Islet of Langerhans (tissue), 1 donor: ENCODE measurements around the gene THPO.

Experiments used
- FAIRE-seq: peaks from one replicate; lab custom pipeline; 2011; peaks lifted over from hg19 to GRCh38; lab: Jason Lieb, UNC

The THPO gene

DNA sequence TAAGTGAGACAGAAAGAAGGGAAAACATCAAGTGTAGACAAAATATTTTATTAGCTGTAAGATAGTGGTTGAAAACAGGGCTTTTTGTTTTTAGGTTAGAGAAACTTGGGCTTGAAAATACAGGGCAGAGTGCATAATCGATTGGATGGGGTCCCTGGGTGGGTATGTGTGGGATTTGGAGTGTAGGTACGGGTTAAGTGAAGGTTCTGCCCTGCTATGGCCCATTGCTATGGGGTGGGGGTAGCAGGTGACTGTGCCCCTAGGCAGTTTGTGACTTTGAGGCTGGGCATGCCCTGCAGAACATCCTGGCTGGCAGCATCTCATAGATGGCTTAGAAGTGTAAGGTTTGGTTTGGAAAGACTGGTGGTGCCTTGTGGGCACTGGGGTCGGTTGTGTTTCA is 44.3 kb downstream of the THPO start:
- no peak for FAIRE-seq

DNA sequence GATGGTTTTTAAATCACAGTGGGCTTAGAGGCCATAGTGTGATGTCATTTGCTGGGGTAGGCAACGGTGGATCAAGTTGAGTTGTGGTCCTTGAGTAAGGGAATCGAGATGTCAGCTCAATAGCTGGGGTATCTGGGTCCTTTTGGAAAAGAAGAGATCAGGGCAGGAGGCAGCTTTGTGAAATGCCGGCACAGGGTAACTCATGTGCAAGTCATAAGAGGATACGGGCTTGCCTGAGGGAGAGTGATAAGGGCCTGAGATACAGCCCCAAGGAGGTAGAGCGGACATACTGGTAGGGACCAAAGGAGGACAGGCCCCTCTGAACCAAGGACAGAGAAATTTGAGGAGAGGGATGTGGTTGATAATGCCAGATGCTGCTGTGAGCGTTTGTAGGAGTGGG is 44.8 kb downstream of the THPO start:
- no peak for FAIRE-seq

DNA sequence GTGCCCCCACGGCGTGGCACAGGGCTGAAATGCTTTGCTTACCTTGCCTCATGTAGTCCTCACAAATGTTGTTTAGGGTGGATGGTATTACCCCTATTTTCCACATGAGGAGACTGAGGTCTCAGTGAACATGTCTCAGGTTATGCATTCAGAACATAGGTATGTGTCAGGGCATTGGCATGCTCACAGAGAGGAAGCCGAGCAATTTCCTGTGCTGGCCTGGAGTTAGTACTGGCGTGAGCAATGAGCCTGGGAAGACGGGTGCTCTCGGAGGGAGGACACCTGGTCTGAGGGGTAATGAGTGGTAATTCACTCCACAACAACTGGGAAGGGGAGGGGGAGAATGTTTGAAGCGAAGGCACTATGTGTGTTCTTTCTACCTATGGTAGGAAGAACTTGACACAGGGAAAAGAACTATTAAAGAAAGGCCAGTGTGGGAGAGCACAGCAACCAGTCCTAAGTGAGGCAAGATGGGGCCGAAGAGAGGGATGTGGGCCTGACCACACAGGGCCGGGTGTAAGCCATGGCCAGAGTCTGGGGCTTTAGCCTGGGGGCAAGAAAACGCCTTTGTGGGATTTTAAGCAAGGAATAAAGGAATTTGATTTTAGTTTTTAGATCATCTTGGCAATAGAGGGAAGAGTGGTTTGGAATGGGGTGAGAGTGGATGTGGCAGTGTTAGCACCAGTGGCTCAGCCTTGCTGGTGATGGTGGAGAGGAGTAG is 45.5 kb downstream of the THPO start:
- no peak for FAIRE-seq

DNA sequence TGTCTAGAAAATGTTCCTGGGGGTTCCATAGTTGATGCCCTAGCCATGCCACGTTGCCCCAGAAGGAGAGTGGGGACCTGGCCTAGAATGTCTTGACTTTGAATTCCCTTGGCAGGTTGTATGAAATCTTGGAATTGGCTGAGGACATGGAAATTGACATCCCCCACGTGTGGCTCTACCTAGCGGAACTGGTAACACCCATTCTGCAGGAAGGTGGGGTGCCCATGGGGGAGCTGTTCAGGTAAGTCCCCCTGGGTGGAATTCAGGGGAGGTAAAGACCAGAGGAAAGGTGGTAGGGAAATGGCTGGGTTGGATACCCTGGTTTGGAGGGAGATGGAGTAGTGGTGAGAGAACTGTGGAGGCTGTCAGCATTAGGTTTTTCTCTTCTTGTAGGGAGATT is 49.5 kb downstream of the THPO start:
- FAIRE-seq: no peak

DNA sequence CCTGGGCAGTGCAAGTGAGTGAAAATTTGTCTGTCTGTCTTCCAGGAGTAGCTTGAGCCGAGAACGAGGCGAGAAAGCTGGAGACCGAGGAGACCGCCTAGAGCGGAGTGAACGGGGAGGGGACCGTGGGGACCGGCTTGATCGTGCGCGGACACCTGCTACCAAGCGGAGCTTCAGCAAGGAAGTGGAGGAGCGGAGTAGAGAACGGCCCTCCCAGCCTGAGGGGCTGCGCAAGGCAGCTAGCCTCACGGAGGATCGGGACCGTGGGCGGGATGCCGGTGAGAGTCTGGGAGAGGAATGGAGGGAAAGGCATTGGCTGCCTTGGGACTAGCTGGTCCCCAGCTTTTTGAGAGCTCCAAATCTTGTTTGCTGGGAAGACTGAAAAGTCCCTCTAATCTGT is 50.8 kb downstream of the THPO start:
- FAIRE-seq: no peak

DNA sequence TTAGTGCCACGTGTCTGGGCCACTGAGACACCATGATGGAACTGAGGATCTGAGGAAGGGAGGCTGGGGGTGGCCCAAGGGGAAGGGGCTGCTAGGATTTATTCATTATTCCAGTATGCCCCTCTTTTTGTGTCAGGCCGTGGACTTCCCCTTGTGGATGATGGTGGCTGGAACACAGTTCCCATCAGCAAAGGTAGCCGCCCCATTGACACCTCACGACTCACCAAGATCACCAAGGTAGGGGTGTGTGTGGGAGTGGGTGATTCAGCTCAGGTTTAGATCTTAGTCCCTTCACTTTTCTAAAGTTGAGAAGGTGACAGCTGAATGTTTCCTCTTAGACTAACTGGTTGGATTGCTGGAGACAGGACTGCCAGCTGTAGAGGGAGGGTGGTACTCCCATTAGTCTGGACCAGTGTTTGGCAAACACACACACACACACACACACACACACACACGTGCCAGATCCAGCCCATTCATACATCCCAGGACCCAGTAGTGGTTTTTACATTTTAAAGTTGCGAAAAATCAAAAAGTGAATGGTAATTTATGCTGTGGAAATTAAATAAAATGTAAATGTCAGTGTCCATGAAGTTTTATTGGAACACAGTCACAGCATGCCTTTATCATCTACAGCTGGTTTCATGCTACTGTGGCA is 52.2 kb downstream of the THPO start:
- no peak for FAIRE-seq

DNA sequence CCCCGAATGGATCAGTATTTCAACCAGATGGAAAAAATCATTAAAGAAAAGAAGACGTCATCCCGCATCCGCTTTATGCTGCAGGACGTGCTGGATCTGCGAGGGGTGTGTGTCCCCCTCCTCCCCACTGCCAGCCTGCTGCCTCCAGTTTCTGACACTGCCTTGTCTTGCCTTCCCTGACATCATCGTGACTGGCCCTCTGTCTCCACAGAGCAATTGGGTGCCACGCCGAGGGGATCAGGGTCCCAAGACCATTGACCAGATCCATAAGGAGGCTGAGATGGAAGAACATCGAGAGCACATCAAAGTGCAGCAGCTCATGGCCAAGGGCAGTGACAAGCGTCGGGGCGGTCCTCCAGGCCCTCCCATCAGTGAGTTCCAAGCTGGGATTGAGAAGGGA is 52.7 kb downstream of the THPO start:
- no peak for FAIRE-seq

DNA sequence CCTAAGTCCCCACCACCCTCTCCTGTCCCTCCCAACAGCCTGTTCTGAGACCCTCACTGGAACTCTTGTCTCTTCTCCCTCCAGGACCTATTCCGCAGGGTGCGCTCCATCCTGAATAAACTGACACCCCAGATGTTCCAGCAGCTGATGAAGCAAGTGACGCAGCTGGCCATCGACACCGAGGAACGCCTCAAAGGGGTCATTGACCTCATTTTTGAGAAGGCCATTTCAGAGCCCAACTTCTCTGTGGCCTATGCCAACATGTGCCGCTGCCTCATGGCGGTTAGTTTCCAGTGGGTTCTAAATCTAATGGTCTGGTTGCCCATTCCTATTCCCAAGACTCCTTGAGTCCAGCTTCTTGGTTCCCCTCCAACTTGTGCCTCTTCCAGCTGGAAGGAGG is 54.3 kb downstream of the THPO start:
- no peak for FAIRE-seq

DNA sequence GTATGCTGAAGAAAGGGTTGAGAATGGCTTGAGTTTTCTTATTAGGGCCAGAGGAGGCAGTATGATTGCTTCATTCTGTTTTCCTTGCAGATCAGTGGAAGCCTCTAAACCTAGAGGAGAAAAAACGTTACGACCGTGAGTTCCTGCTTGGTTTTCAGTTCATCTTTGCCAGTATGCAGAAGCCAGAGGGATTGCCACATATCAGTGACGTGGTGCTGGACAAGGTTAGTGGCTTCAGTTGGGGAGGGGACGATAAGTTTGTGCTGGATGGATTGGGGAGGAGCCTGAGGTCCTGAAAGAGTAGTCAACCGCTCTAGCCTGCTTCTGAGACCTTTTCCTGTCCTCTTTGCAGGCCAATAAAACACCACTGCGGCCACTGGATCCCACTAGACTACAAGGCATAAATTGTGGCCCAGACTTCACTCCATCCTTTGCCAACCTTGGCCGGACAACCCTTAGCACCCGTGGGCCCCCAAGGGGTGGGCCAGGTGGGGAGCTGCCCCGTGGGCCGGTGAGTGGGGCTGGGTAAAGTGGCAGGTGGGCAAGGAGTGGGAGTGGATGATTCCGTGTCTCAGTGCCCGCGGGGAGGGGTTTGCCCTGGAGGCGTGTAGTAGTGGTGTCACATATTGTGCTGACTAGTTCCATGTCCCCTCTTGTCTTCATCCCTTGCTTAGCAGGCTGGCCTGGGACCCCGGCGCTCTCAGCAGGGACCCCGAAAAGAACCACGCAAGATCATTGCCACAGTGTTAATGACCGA is 55.1 kb downstream of the THPO start:
- FAIRE-seq: no peak
